Rectal smooth muscle tissue (tissue), 1 donor: ENCODE measurements around the gene UBAC2.
A peak's percentile ranks its signal among the peaks of the same experiment; 100 is the strongest.

ENCODE experiments used
- H3K27ac ChIP-seq: one replicate; pipeline ENCODE4 v1.7.0; 2013; ENCODE audit warnings: low read depth, low read length, inconsistent platforms
- H3K27me3 ChIP-seq: one replicate; pipeline ENCODE4 v1.7.0; 2013; ENCODE audit warnings: low read length; ENCODE audit not compliant: control insufficient read depth, insufficient read depth
- H3K36me3 ChIP-seq: one replicate; pipeline ENCODE4 v1.7.0; 2013; ENCODE audit warnings: low read length; ENCODE audit not compliant: control insufficient read depth, insufficient read depth
- H3K4me1 ChIP-seq: one replicate; pipeline ENCODE4 v1.7.0; 2013; ENCODE audit warnings: low read length; ENCODE audit not compliant: control insufficient read depth, insufficient read depth
- H3K4me3 ChIP-seq: one replicate; pipeline ENCODE4 v1.7.0; 2013; ENCODE audit warnings: low read length
- H3K9ac ChIP-seq: one replicate; pipeline ENCODE4 v1.7.0; 2013; ENCODE audit warnings: low read length

UBAC2 gene

GRCh38 chr13:99418103-99418842, 217.6 kb downstream of the UBAC2 start:
- no peaks in the 10 kb centered on the region for H3K4me1 ChIP-seq
- H3K4me3 ChIP-seq = no peak overlapping the region
- no peaks in the 10 kb centered on the region for H3K36me3 ChIP-seq
- no peak overlapping the region for H3K27ac ChIP-seq
- no peaks in the 10 kb centered on the region for H3K27me3 ChIP-seq
- H3K9ac ChIP-seq = no peak overlapping the region

GRCh38 chr13:99418843-99419140, 218.1 kb downstream of the UBAC2 start:
- H3K27ac ChIP-seq = no peak overlapping the region
- no peaks in the 10 kb centered on the region for H3K4me1 ChIP-seq
- no peak overlapping the region for H3K9ac ChIP-seq
- no peak overlapping the region for H3K4me3 ChIP-seq
- H3K36me3 ChIP-seq = no peaks in the 10 kb centered on the region
- H3K27me3 ChIP-seq = no peaks in the 10 kb centered on the region

GRCh38 chr13:99419591-99420243, 219.1 kb downstream of the UBAC2 start:
- Histone ChIP-seq H3K9ac (no peak overlapping the region), H3K36me3 (no peaks in the 10 kb centered on the region), H3K4me1 (no peaks in the 10 kb centered on the region), H3K27ac (no peak overlapping the region), H3K27me3 (no peaks in the 10 kb centered on the region), H3K4me3 (peak overlapping the region; percentile 36)

- Histone ChIP-seq H3K4me3 (no peak overlapping the region), H3K27ac (no peak overlapping the region), H3K36me3 (no peaks in the 10 kb centered on the region), H3K9ac (no peak overlapping the region), H3K27me3 (no peaks in the 10 kb centered on the region), H3K4me1 (no peaks in the 10 kb centered on the region)
Observed at GRCh38 chr13:99421271-99421670, 220.6 kb downstream of the UBAC2 start.

- H3K9ac ChIP-seq = no peak overlapping the region
- H3K4me1 ChIP-seq = no peaks in the 10 kb centered on the region
- no peaks in the 10 kb centered on the region for H3K36me3 ChIP-seq
- H3K27me3 ChIP-seq = no peaks in the 10 kb centered on the region
- no peak overlapping the region for H3K27ac ChIP-seq
- H3K4me3 ChIP-seq = no peak overlapping the region
Observed at GRCh38 chr13:99421758-99422585, 221.3 kb downstream of the UBAC2 start.

- Histone ChIP-seq H3K27ac (no peak overlapping the region), H3K4me3 (no peak overlapping the region)
Observed at GRCh38 chr13:99422586-99423220, 222.0 kb downstream of the UBAC2 start.

GRCh38 chr13:99425485-99426341, 225.1 kb downstream of the UBAC2 start:
- no peaks in the 10 kb centered on the region for H3K27me3 ChIP-seq
- no peaks in the 10 kb centered on the region for H3K4me1 ChIP-seq
- H3K9ac ChIP-seq = no peak overlapping the region
- no peaks in the 10 kb centered on the region for H3K36me3 ChIP-seq
- no peak overlapping the region for H3K27ac ChIP-seq
- no peak overlapping the region for H3K4me3 ChIP-seq

More at GRCh38 chr13:99422586-99423220, 222.0 kb downstream of the UBAC2 start:
- Histone ChIP-seq H3K36me3 (no peaks in the 10 kb centered on the region), H3K27me3 (no peaks in the 10 kb centered on the region), H3K4me1 (no peaks in the 10 kb centered on the region), H3K9ac (no peak overlapping the region)

- no peak overlapping the region for H3K27ac ChIP-seq
- no peak overlapping the region for H3K4me3 ChIP-seq
- no peak overlapping the region for H3K9ac ChIP-seq
- H3K4me1 ChIP-seq = no peaks in the 10 kb centered on the region
- no peaks in the 10 kb centered on the region for H3K27me3 ChIP-seq
- H3K36me3 ChIP-seq = no peaks in the 10 kb centered on the region
Observed at GRCh38 chr13:99426426-99426825, 225.8 kb downstream of the UBAC2 start.

- Histone ChIP-seq H3K36me3 (no peaks in the 10 kb centered on the region), H3K27ac (no peak overlapping the region), H3K9ac (no peak overlapping the region), H3K27me3 (no peaks in the 10 kb centered on the region), H3K4me1 (no peaks in the 10 kb centered on the region), H3K4me3 (no peak overlapping the region)
Observed at GRCh38 chr13:99429670-99430069, 229.0 kb downstream of the UBAC2 start.

- no peaks in the 10 kb centered on the region for H3K4me1 ChIP-seq
- no peaks in the 10 kb centered on the region for H3K36me3 ChIP-seq
- H3K4me3 ChIP-seq = no peak overlapping the region
- no peak overlapping the region for H3K27ac ChIP-seq
- no peak overlapping the region for H3K9ac ChIP-seq
- H3K27me3 ChIP-seq = no peaks in the 10 kb centered on the region
Observed at GRCh38 chr13:99431927-99432608, 231.4 kb downstream of the UBAC2 start.
